ENCODE measurements around the gene JADE1.

GRCh38 chr4:128770807-128771206 lies 38.7 kb upstream of the JADE1 start:
- TF ChIP-seq POLR2A (IDR thresholded peaks at IDR 0.05) (no peak), CTCF (IDR thresholded peaks at IDR 0.05) (no peak), EP300 (IDR thresholded peaks at IDR 0.05) (no peak), POLR2AphosphoS5 (IDR thresholded peaks at IDR 0.05) (no peak)

All from suprapubic skin (tissue), 4 donors.